GM12875 (cell line): ENCODE results near the gene MGAT3.
"Not testable (repeated sequence)": the region's sequence is repeated elsewhere in the genome, so short reads cannot be mapped to it uniquely, and the experiment has no call there.

ENCODE experiments used
- H3K4me3 ChIP-seq: one replicate; pipeline ENCODE4 v1.5.1; 2011; ENCODE audit warnings: low read depth, low read length, control low read depth
- CTCF ChIP-seq: IDR thresholded peaks from 2 replicates; pipeline ENCODE4 v1.5.1; 2011; ENCODE audit warnings: low read depth, mild to moderate bottlenecking, control low read depth, inconsistent platforms, low read length, moderate library complexity, borderline replicate concordance; ENCODE audit not compliant: insufficient read depth

Gene MGAT3

GRCh38 chr22:39456522-39457197 lies at the start of gene MGAT3:
Gene MGAT3, plus strand, starts transcription at chr22:39457012. Its CDS starts 30,336 bp downstream, at chr22:39487348.
- peak within 1 kb of the TSS; percentile 79 for H3K4me3 ChIP-seq
- no peak for TF ChIP-seq CTCF

- TF ChIP-seq CTCF: no peak
- H3K4me3 ChIP-seq: no peak overlapping the region
Measured at GRCh38 chr22:39408173-39408572, 48.6 kb upstream of the MGAT3 start.

GRCh38 chr22:39408807-39409206 lies 48.0 kb upstream of the MGAT3 start:
- no peak for TF ChIP-seq CTCF
- no peak overlapping the region for H3K4me3 ChIP-seq

GRCh38 chr22:39409516-39410029 lies 47.2 kb upstream of the MGAT3 start:
- TF ChIP-seq CTCF: no peak
- H3K4me3 ChIP-seq: no peak overlapping the region

GRCh38 chr22:39410264-39410663 lies 46.5 kb upstream of the MGAT3 start:
- no peak for TF ChIP-seq CTCF

GRCh38 chr22:39411828-39412365 lies 44.9 kb upstream of the MGAT3 start:
- not testable (repeated sequence) for H3K4me3 ChIP-seq

More at GRCh38 chr22:39410264-39410663, 46.5 kb upstream of the MGAT3 start:
- no peak overlapping the region for H3K4me3 ChIP-seq

GRCh38 chr22:39413204-39413603 lies 43.6 kb upstream of the MGAT3 start:
- not testable (repeated sequence) for H3K4me3 ChIP-seq

GRCh38 chr22:39414377-39414776 lies 42.4 kb upstream of the MGAT3 start:
- TF ChIP-seq CTCF: no peak

More at GRCh38 chr22:39414377-39414776, 42.4 kb upstream of the MGAT3 start:
- H3K4me3 ChIP-seq: no peak overlapping the region
